ENCODE data around the gene DNAH3. TPM values are rescaled to one million over a fixed set of nuclear protein-coding genes. Genes with fewer than 3 reads are reported as not detected.
"Not testable (repeated sequence)": the region's sequence is repeated elsewhere in the genome, so short reads cannot be mapped to it uniquely, and the experiment has no call there.

Gene DNAH3
- total RNA-seq, 2 experiments from 2014 or later, result 0.02 to 0.03 TPM

DNA sequence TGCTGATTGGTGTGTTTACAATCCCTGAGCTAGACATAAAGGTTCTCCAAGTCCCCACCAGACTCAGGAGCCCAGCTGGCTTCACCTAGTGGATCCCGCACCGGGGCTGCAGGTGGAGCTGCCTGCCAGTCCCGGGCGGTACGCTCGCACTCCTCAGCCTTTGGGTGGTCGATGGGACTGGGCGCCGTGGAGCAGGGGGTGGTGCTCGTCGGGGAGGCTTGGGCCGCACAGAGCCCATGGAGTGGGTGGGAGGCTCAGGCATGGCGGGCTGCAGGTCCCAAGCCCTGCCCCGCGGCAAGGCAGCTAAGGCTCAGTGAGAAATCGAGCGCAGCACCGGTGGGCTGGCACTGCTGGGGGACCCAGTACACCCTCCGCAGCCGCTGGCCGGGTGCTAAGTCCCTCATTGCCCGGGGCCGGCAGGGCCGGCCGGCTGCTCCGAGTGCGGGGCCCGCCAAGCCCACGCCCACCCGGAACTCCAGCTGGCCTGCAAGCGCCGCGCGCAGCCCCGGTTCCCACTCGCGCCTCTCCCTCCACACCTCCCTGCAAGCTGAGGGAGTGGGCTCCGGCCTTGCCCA lies 161.1 kb downstream of the DNAH3 start:
- H3K4me3 Mint-ChIP-seq; CTCF ChIA-PET; H3K9me3 Mint-ChIP-seq (ENCODE audit: low read depth); H3K4me1 Mint-ChIP-seq; DNase-seq; H3K27ac Mint-ChIP-seq; ATAC-seq; H3K36me3 Mint-ChIP-seq: not testable (repeated sequence)
- H3K27me3 Mint-ChIP-seq, result peaks cover 13% of the 10 kb centered on the region

GRCh38 chr16:20987049-20987448 lies 163.6 kb downstream of the DNAH3 start:
- no peak for DNase-seq
- Mint-ChIP-seq H3K9me3 (ENCODE audit: low read depth) (no peaks in the 10 kb centered on the region), H3K27ac (no peak overlapping the region), H3K36me3 (no peaks in the 10 kb centered on the region), H3K4me3 (no peak overlapping the region), H3K27me3 (peaks cover 7% of the 10 kb centered on the region), H3K4me1 (peaks cover 6% of the 10 kb centered on the region)
- no peak for ATAC-seq
- CTCF ChIA-PET, result no interaction called here

GRCh38 chr16:20984019-20984418 lies 166.6 kb downstream of the DNAH3 start:
- Mint-ChIP-seq H3K27me3 (peaks cover 4% of the 10 kb centered on the region), H3K4me3 (no peak overlapping the region)
- CTCF ChIA-PET, result no interaction called here

DNA sequence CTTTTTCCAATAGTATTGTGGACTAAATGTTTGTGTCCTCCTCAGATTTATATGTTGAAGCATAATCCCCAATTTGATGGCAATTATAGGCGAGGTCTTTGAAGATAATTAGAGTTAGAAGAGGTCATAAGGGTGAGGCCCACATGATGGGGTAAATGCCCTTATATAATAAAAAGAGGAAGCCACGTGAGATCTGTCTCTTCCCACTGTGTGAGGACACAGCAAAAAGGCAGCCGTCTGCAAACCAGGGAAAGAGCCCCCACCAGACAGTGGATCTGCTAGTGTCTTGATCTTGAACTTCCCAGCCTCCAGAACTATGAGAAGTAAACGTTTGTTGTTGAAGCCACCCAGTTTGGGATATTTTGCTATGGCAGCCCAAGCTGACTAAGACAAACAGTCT lies 174.1 kb downstream of the DNAH3 start:
- H3K27ac Mint-ChIP-seq, result no peak overlapping the region
- CTCF ChIA-PET, result no interaction called here
- DNase-seq (no peak), ATAC-seq (no peak)
- H3K27me3 Mint-ChIP-seq, result no peaks in the 10 kb centered on the region
- H3K36me3 Mint-ChIP-seq, result no peaks in the 10 kb centered on the region
- no peaks in the 10 kb centered on the region for H3K4me1 Mint-ChIP-seq
- H3K9me3 Mint-ChIP-seq (ENCODE audit: low read depth), result no peaks in the 10 kb centered on the region
- no peak overlapping the region for H3K4me3 Mint-ChIP-seq

More at GRCh38 chr16:20984019-20984418, 166.6 kb downstream of the DNAH3 start:
- H3K36me3 Mint-ChIP-seq, result no peaks in the 10 kb centered on the region
- H3K9me3 Mint-ChIP-seq (ENCODE audit: low read depth), result no peaks in the 10 kb centered on the region
- peaks cover 6% of the 10 kb centered on the region for H3K4me1 Mint-ChIP-seq
- no peak for ATAC-seq
- no peak for DNase-seq
- no peak overlapping the region for H3K27ac Mint-ChIP-seq

GRCh38 chr16:20973201-20973600 lies 177.4 kb downstream of the DNAH3 start:
- H3K4me3 Mint-ChIP-seq; H3K27me3 Mint-ChIP-seq; H3K4me1 Mint-ChIP-seq; CTCF ChIA-PET; DNase-seq; H3K9me3 Mint-ChIP-seq (ENCODE audit: low read depth); H3K27ac Mint-ChIP-seq; ATAC-seq; H3K36me3 Mint-ChIP-seq: not testable (repeated sequence)

DNA sequence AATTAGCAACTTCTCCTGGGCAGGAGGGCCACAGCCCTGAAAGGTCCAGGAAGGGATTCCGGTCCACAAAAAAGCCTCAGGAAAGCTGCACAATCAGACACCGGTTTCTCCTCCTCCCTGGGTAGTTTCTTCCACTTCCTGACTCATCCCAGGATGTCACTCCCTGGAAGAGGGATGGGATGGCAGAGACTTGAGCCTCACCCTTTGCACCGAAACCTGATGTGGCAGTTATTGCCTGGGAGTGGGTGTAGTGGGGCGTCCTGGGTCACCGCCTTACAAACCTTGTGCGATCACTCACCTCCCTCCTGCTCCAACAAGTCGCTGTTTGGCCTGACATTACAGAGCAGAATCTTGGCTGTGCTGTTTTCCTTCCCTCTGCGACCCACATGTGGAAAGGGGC lies 179.2 kb downstream of the DNAH3 start:
- ATAC-seq, result no peak
- H3K9me3 Mint-ChIP-seq (ENCODE audit: low read depth), result no peaks in the 10 kb centered on the region
- CTCF ChIA-PET, result no interaction called here

DNA sequence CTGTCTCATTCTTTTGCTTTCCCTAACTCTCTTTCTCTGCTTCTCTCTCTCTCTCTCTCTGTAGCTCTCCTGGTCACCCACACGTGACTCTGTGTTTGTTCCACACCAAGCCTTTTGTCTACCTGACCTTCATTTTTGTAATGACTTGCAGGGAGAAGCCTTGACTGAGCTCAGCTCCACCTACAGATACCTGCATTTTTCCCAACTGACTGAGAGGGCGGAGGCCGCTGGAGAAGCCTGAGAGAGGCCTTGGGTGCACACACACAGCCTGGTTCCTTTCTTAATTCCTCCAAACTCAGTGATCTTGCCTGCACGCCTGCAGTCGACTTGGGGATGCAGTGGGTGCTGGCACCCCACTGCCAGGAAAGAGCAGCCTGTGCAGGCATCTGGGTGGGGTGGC lies 181.3 kb downstream of the DNAH3 start:
- no peak overlapping the region for H3K27ac Mint-ChIP-seq
- H3K4me1 Mint-ChIP-seq, result peaks cover 3% of the 10 kb centered on the region
- CTCF ChIA-PET, result no interaction called here
- peaks cover 5% of the 10 kb centered on the region for H3K27me3 Mint-ChIP-seq
- DNase-seq (no peak), ATAC-seq (no peak)
- no peaks in the 10 kb centered on the region for H3K36me3 Mint-ChIP-seq
- no peak overlapping the region for H3K4me3 Mint-ChIP-seq
- no peaks in the 10 kb centered on the region for H3K9me3 Mint-ChIP-seq (ENCODE audit: low read depth)

More for the DNA sequence above, 179.2 kb downstream of the DNAH3 start:
- H3K4me1 Mint-ChIP-seq, result peaks cover 3% of the 10 kb centered on the region
- no peak overlapping the region for H3K27ac Mint-ChIP-seq
- H3K4me3 Mint-ChIP-seq, result no peak overlapping the region
- no peak for DNase-seq
- no peaks in the 10 kb centered on the region for H3K36me3 Mint-ChIP-seq
- peaks cover 5% of the 10 kb centered on the region for H3K27me3 Mint-ChIP-seq

DNA sequence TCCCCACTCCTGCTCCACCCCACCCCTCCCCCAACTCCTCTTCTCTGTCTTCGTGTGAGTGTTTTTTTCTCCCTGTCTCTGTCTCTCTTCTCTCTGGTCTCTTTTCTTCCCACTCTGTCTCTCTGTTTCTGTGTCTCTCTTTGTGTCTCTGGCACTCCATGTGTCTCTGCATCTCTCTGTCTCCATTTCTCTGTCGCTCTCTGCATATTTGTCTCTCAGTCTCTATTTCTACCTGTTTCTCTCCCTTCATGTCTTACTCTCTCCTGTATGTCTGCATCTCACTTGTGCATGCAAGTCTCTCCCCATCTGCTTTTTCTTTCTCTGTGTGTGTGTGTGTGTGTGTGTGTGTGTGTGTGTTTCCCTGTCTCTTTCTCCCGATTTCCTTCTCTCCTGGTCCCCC lies 181.9 kb downstream of the DNAH3 start:
- ATAC-seq, result no peak
- peaks cover 3% of the 10 kb centered on the region for H3K4me1 Mint-ChIP-seq
- no peak for DNase-seq
- no peak overlapping the region for H3K27ac Mint-ChIP-seq
- H3K36me3 Mint-ChIP-seq, result no peaks in the 10 kb centered on the region
- CTCF ChIA-PET, result no interaction called here
- no peak overlapping the region for H3K4me3 Mint-ChIP-seq
- no peaks in the 10 kb centered on the region for H3K9me3 Mint-ChIP-seq (ENCODE audit: low read depth)
- peaks cover 5% of the 10 kb centered on the region for H3K27me3 Mint-ChIP-seq

DNA sequence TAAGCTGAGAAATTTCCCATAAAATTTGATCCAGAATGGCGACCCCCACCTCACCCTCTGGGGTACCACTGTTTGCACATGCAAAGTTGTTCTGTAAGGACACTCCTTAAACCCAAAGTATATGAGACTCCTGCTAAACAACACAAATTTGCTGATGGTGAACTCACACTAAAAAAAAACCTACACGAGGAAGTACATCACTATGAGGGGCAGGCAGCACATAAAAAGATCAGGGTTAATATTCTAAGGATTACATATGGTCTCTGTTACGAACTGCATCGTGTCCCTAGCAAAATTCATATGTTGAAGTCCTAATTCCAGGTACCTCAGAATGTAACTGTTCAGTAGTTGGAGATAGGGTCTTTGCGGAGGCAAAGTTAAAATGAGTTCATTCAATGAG lies 189.7 kb downstream of the DNAH3 start:
- ATAC-seq (no peak), DNase-seq (no peak)
- H3K4me1 Mint-ChIP-seq, result no peaks in the 10 kb centered on the region
- CTCF ChIA-PET, result interaction anchor here (1.6 kb wide), 1 partner anchor 39 kb away, joined by 3 read pairs; no protein-coding TSS in a partner anchor
- no peaks in the 10 kb centered on the region for H3K36me3 Mint-ChIP-seq
- H3K4me3 Mint-ChIP-seq, result no peak overlapping the region
- H3K27me3 Mint-ChIP-seq, result no peaks in the 10 kb centered on the region
- H3K9me3 Mint-ChIP-seq (ENCODE audit: low read depth), result no peaks in the 10 kb centered on the region
- no peak overlapping the region for H3K27ac Mint-ChIP-seq

- no peaks in the 10 kb centered on the region for H3K36me3 Mint-ChIP-seq
- no peaks in the 10 kb centered on the region for H3K9me3 Mint-ChIP-seq (ENCODE audit: low read depth)
- no peak overlapping the region for H3K27ac Mint-ChIP-seq
- no peak for ATAC-seq
- no peaks in the 10 kb centered on the region for H3K4me1 Mint-ChIP-seq
- CTCF ChIA-PET, result interaction anchor here (0.7 to 1.3 kb wide), 2 partner anchors 20 to 111 kb away, joined by 3 read pairs; no protein-coding TSS in a partner anchor
- H3K27me3 Mint-ChIP-seq, result no peaks in the 10 kb centered on the region
- H3K4me3 Mint-ChIP-seq, result no peak overlapping the region
- no peak for DNase-seq
Measured at GRCh38 chr16:20957153-20957552, 193.5 kb downstream of the DNAH3 start.

GRCh38 chr16:20956319-20956718 lies 194.3 kb downstream of the DNAH3 start:
- H3K27me3 Mint-ChIP-seq, result no peaks in the 10 kb centered on the region
- H3K9me3 Mint-ChIP-seq (ENCODE audit: low read depth), result no peaks in the 10 kb centered on the region

GRCh38 chr16:20954574-20954973 lies 196.1 kb downstream of the DNAH3 start:
- Mint-ChIP-seq H3K27ac (no peak overlapping the region), H3K36me3 (no peaks in the 10 kb centered on the region), H3K27me3 (no peaks in the 10 kb centered on the region), H3K4me1 (no peaks in the 10 kb centered on the region), H3K9me3 (ENCODE audit: low read depth) (no peaks in the 10 kb centered on the region), H3K4me3 (no peak overlapping the region)
- no peak for DNase-seq
- no peak for ATAC-seq
- CTCF ChIA-PET, result interaction anchor here (0.7 kb wide), 1 partner anchor 8 kb away, joined by 3 read pairs; no protein-coding TSS in a partner anchor

More at GRCh38 chr16:20956319-20956718, 194.3 kb downstream of the DNAH3 start:
- CTCF ChIA-PET, result no interaction called here
- Mint-ChIP-seq H3K4me3 (no peak overlapping the region), H3K4me1 (no peaks in the 10 kb centered on the region), H3K36me3 (no peaks in the 10 kb centered on the region), H3K27ac (no peak overlapping the region)
- DNase-seq, result no peak
- ATAC-seq, result no peak

GRCh38 chr16:20952139-20952920 lies 198.3 kb downstream of the DNAH3 start:
- ATAC-seq, result no peak
- H3K27ac Mint-ChIP-seq, result no peak overlapping the region
- H3K4me1 Mint-ChIP-seq, result no peaks in the 10 kb centered on the region
- H3K36me3 Mint-ChIP-seq, result no peaks in the 10 kb centered on the region
- H3K27me3 Mint-ChIP-seq, result no peaks in the 10 kb centered on the region
- no peaks in the 10 kb centered on the region for H3K9me3 Mint-ChIP-seq (ENCODE audit: low read depth)
- no peak for DNase-seq
- no peak overlapping the region for H3K4me3 Mint-ChIP-seq
- CTCF ChIA-PET, result interaction anchor here (0.7 to 1.6 kb wide), 3 partner anchors 8 to 177 kb away, joined by 3 to 5 read pairs (median 3); no protein-coding TSS in a partner anchor

DNA sequence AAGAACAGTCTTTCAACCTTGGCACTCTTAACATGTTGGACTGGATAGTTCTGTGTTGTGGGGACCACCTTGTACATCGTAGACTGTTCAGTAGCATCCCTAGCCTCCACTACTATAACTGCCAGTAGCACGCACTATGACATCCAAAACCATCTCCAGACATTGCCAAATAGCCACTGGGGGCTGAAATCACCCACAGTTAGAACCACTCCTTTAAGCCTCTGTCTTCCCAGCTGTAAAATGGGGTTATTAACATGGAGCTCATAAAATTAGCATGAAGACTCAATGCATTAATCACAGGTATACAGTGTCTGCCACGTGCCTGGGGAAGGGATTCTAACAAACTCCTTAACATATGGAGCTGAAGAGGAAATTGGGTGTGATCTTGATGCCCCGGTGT lies 200.4 kb downstream of the DNAH3 start:
- Mint-ChIP-seq H3K36me3 (no peaks in the 10 kb centered on the region), H3K4me3 (no peak overlapping the region)
- DNase-seq, result no peak

More for the DNA sequence above, 200.4 kb downstream of the DNAH3 start:
- H3K27me3 Mint-ChIP-seq, result no peaks in the 10 kb centered on the region
- ATAC-seq, result no peak
- H3K9me3 Mint-ChIP-seq (ENCODE audit: low read depth), result no peaks in the 10 kb centered on the region
- CTCF ChIA-PET, result no interaction called here
- no peak overlapping the region for H3K27ac Mint-ChIP-seq
- peaks cover 5% of the 10 kb centered on the region for H3K4me1 Mint-ChIP-seq
